ENCODE measurements around the gene CRIP2.

DNA sequence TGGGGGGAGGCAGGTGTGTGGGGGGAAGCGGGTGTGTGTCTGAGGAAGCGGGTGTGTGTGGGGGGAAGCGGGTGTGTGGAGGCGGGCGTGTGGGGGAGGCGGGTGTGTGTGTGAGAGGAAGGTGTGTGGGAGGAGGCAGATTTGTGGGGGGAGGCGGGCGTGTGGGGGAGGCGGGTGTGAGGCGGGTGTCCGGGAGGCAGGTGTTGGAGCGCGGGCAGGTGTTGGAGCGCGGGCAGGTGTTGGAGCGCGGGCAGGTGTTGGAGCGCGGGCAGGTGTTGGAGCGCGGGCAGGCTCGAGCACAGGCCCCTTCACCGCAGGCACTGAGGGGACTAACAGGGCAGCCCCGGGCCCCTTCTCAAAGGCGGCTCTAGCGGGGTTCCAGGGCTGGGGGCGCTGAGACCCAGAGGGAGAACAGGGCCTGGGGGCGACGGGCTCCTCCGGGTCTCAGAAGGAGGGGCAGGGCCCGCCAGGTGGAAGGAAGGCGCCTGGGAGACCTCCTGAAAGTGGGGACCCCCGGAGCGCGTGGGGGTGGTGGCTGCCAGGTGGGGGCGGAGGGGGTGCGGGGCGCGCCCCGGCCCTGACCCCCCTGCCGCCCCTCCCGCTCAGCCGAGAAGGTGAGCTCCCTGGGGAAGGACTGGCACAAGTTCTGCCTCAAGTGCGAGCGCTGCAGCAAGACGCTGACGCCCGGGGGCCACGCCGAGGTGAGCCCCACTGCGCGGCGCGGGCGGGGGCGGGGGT lies 3.2 kb downstream of the CRIP2 start:
- peak; percentile 60 for TF ChIP-seq EZH2 (IDR thresholded peaks at IDR 0.05; ENCODE audit: low read length)
- TF ChIP-seq, protein P1, sequence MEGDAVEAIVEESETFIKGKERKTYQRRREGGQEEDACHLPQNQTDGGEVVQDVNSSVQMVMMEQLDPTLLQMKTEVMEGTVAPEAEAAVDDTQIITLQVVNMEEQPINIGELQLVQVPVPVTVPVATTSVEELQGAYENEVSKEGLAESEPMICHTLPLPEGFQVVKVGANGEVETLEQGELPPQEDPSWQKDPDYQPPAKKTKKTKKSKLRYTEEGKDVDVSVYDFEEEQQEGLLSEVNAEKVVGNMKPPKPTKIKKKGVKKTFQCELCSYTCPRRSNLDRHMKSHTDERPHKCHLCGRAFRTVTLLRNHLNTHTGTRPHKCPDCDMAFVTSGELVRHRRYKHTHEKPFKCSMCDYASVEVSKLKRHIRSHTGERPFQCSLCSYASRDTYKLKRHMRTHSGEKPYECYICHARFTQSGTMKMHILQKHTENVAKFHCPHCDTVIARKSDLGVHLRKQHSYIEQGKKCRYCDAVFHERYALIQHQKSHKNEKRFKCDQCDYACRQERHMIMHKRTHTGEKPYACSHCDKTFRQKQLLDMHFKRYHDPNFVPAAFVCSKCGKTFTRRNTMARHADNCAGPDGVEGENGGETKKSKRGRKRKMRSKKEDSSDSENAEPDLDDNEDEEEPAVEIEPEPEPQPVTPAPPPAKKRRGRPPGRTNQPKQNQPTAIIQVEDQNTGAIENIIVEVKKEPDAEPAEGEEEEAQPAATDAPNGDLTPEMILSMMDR (optimal IDR thresholded peaks at IDR 0.05 in 1 of 3, IDR thresholded peaks at IDR 0.05 in 1 of 3, conservative IDR thresholded peaks at IDR 0.05 in 1 of 3; ENCODE audit: extremely low read depth in 1 of 3, insufficient read depth in 2 of 3, low read length in 3 of 3) = no peak

Data from keratinocyte (primary cell).